GM04504 (cell line): Measurements from ENCODE around the gene CAB39L.

ENCODE experiments used
- DNase-seq: peaks from one replicate; pipeline ENCODE4 v3.0.0-alpha.2; 2012; ENCODE audit warnings: low read depth

Gene CAB39L

GRCh38 chr13:49443704-49444523 lies at the start of gene CAB39L, which contains the start of gene SETDB2:
CAB39L (minus strand) TSS chr13:49444064; CDS start chr13:49382910, 61,154 bp downstream.
SETDB2 (plus strand) TSS chr13:49444274; CDS start chr13:49451894, 7,620 bp downstream.
- peak; percentile 96 for DNase-seq

- no peak for DNase-seq
Measured at GRCh38 chr13:49488563-49488962, 44.7 kb upstream of the CAB39L start.

GRCh38 chr13:49481788-49482187 lies 37.9 kb upstream of the CAB39L start:
- no peak for DNase-seq

- no peak for DNase-seq
Measured at GRCh38 chr13:49476529-49476928, 32.7 kb upstream of the CAB39L start.

GRCh38 chr13:49472186-49472585 lies 28.3 kb upstream of the CAB39L start:
- DNase-seq = no peak

- no peak for DNase-seq
Measured at GRCh38 chr13:49466292-49466838, 22.5 kb upstream of the CAB39L start.

- DNase-seq = no peak
Measured at GRCh38 chr13:49464621-49465325, 20.9 kb upstream of the CAB39L start.

- DNase-seq = no peak
Measured at GRCh38 chr13:49464085-49464484, 20.2 kb upstream of the CAB39L start.

GRCh38 chr13:49459580-49459979 lies 15.7 kb upstream of the CAB39L start:
- DNase-seq = no peak

- no peak for DNase-seq
Measured at GRCh38 chr13:49457221-49457620, 13.4 kb upstream of the CAB39L start.

GRCh38 chr13:49456156-49456555 lies 12.3 kb upstream of the CAB39L start:
- no peak for DNase-seq

- DNase-seq = no peak
Measured at GRCh38 chr13:49455007-49455398, 11.1 kb upstream of the CAB39L start.

GRCh38 chr13:49454388-49455006 lies 10.6 kb upstream of the CAB39L start:
- no peak for DNase-seq

- DNase-seq = no peak
Measured at GRCh38 chr13:49453465-49453864, 9.6 kb upstream of the CAB39L start.

- DNase-seq = no peak
Measured at GRCh38 chr13:49452725-49453457, 9.0 kb upstream of the CAB39L start.

- no peak for DNase-seq
Measured at GRCh38 chr13:49450105-49450819, 6.4 kb upstream of the CAB39L start.

GRCh38 chr13:49448753-49449152 lies 4.9 kb upstream of the CAB39L start:
- no peak for DNase-seq

- DNase-seq = no peak
Measured at GRCh38 chr13:49446473-49446872, 2.6 kb upstream of the CAB39L start.

GRCh38 chr13:49444524-49445395 lies 896 bp upstream of the CAB39L start:
- DNase-seq = peak; percentile 58

- DNase-seq = no peak
Measured at GRCh38 chr13:49443357-49443703, 534 bp downstream of the CAB39L start.
